HG02973 (cell line): ENCODE results near the gene VCX.
"Not testable (repeated sequence)": the region's sequence is repeated elsewhere in the genome, so short reads cannot be mapped to it uniquely, and the experiment has no call there.

Experiments
- ATAC-seq: cut with Tn5 transposase; IDR thresholded peaks from one replicate; pipeline ENCODE4 v1.9.1; 2021; ENCODE audit warnings: moderate library complexity; ENCODE audit not compliant: unreplicated experiment

Gene VCX

GRCh38 chrX:7842871-7843270 lies at the start of gene VCX:
Gene VCX (plus strand): TSS chrX:7843171. CDS start chrX:7843204, 33 bp downstream.
- ATAC-seq: not testable (repeated sequence)

GRCh38 chrX:7798327-7798726 lies 44.6 kb upstream of the VCX start:
- ATAC-seq: no peak

- ATAC-seq: no peak
These were observed 41.3 kb upstream of the VCX start for GRCh38 chrX:7801711-7802110.

GRCh38 chrX:7815166-7815805 lies 27.7 kb upstream of the VCX start:
- ATAC-seq: no peak

- no peak for ATAC-seq
These were observed 14.4 kb upstream of the VCX start for GRCh38 chrX:7828594-7828993.

- ATAC-seq: peak; percentile 50
These were observed 1.7 kb upstream of the VCX start for GRCh38 chrX:7841084-7841805.

- ATAC-seq: no peak
These were observed 9.2 kb downstream of the VCX start for GRCh38 chrX:7852166-7852565.

GRCh38 chrX:7872042-7872441 lies 29.1 kb downstream of the VCX start:
- no peak for ATAC-seq

- no peak for ATAC-seq
These were observed 34.0 kb downstream of the VCX start for GRCh38 chrX:7876957-7877356.

GRCh38 chrX:7889135-7889534 lies 46.2 kb downstream of the VCX start:
- no peak for ATAC-seq

GRCh38 chrX:7889680-7890079 lies 46.7 kb downstream of the VCX start:
- no peak for ATAC-seq

- ATAC-seq: no peak
These were observed 49.0 kb downstream of the VCX start for GRCh38 chrX:7891928-7892327.
